Hepatocyte (in vitro differentiated cells): ENCODE data around the gene PGD. TPM values are rescaled to one million over a fixed set of nuclear protein-coding genes. Genes with fewer than 3 reads are reported as not detected.

ENCODE experiments used
- polyA plus RNA-seq: library from polyadenylated mRNA; unstranded; fragments of >200 nt; fragmentation: Nextera tagmentation; extraction: Ambion mirVana; gene quantifications from 2 replicates; pipeline ENCODE4 v1.2.1, GENCODE V29; 2016
- total RNA-seq: library from RNA; depleted of rRNA; stranded (reverse); fragments of >200 nt; gene quantifications from 2 replicates; pipeline ENCODE4 v1.2.3, GENCODE V29; 2014

Gene PGD
- total and polyA plus RNA-seq, 2 experiments from 2014 or later: 86.8 to 103 TPM

Other genes with a start within 250 kb of the PGD start
- 32.7 and 37.0 TPM in 2 replicates for gene KIF1B, start 188.5 kb upstream of the PGD start, total RNA-seq
- 14.6 and 15.4 TPM in 2 replicates for gene KIF1B, start 188.5 kb upstream of the PGD start, polyA plus RNA-seq
- 8.8 and 11.8 TPM in 2 replicates for gene CENPS, start 31.4 kb downstream of the PGD start, total RNA-seq
- 20.7 and 21.1 TPM in 2 replicates for gene CENPS, start 31.4 kb downstream of the PGD start, polyA plus RNA-seq
- 0.13 TPM in 1 of 2 replicates, not detected in the other for gene CORT, start 51.0 kb downstream of the PGD start, total RNA-seq
- 0.19 and 0.27 TPM in 2 replicates for gene CORT, start 51.0 kb downstream of the PGD start, polyA plus RNA-seq
- gene DFFA, start 73.5 kb downstream of the PGD start, total RNA-seq: 22.1 and 24.1 TPM in 2 replicates
- 30.0 and 33.9 TPM in 2 replicates for gene DFFA, start 73.5 kb downstream of the PGD start, polyA plus RNA-seq
- 8.4 and 10.0 TPM in 2 replicates for gene PEX14, start 75.9 kb downstream of the PGD start, total RNA-seq
- 20.9 and 22.9 TPM in 2 replicates for gene PEX14, start 75.9 kb downstream of the PGD start, polyA plus RNA-seq